HepG2 (cell line): Measurements from ENCODE around the gene MPI. TPM values are rescaled to one million over a fixed set of nuclear protein-coding genes. Genes with fewer than 3 reads are reported as not detected.

Source experiments
- KDM2A ChIP-seq: sonication (generic); formaldehyde crosslinking; IDR thresholded peaks from 2 replicates; pipeline ENCODE4 v1.4.0; 2020; ENCODE audit warnings: low read depth, missing genetic modification reagents, borderline replicate concordance
- NCOR1 ChIP-seq: fragments of 200-600 bp; sonication (generic); IDR thresholded peaks from 2 replicates; pipeline ENCODE4 v1.7.0; 2017; ENCODE audit warnings: antibody characterized with exemption, low read length, borderline replicate concordance
- NFE2L1 ChIP-seq: sonication (generic); formaldehyde crosslinking; IDR thresholded peaks from 2 replicates; pipeline ENCODE4 v1.4.0; 2020; ENCODE audit warnings: missing genetic modification reagents, mild to moderate bottlenecking, borderline replicate concordance
- PRDM10 ChIP-seq: sonication (generic); formaldehyde crosslinking; IDR thresholded peaks from 2 replicates; pipeline ENCODE4 v1.4.0; 2020; ENCODE audit warnings: low read depth, missing genetic modification reagents
- SPEN ChIP-seq: sonication (generic); formaldehyde crosslinking; IDR thresholded peaks from 2 replicates; pipeline ENCODE4 v1.5.1; 2020; ENCODE audit warnings: low read depth, mild to moderate bottlenecking, missing genetic modification reagents
- THAP9 ChIP-seq: sonication (generic); formaldehyde crosslinking; IDR thresholded peaks from 2 replicates; pipeline ENCODE4; 2020; ENCODE audit warnings: missing genetic modification reagents, mild to moderate bottlenecking, borderline replicate concordance
- ZNF274 ChIP-seq: sonication (generic); formaldehyde crosslinking; IDR thresholded peaks from 2 replicates; pipeline ENCODE4 v1.5.1; 2020; ENCODE audit warnings: mild to moderate bottlenecking, missing genetic modification reagents
- ZNF552 ChIP-seq: sonication (generic); formaldehyde crosslinking; IDR thresholded peaks from 2 replicates; pipeline ENCODE4 v1.9.0; 2022; ENCODE audit warnings: missing genetic modification reagents, mild to moderate bottlenecking, borderline replicate concordance
- ZNF576 ChIP-seq: sonication (generic); formaldehyde crosslinking; IDR thresholded peaks from 2 replicates; pipeline ENCODE4 v1.4.0; 2020; ENCODE audit warnings: mild to moderate bottlenecking, missing genetic modification reagents
- ZNF615 ChIP-seq: sonication (generic); formaldehyde crosslinking; IDR thresholded peaks from 2 replicates; pipeline ENCODE4 v1.5.0; 2020; ENCODE audit warnings: mild to moderate bottlenecking, missing genetic modification reagents, borderline replicate concordance
- polyA plus RNA-seq, 8 experiments: library from polyadenylated mRNA; depleted of rRNA in 3 of 8; stranded (reverse) in 7 of 8; unstranded in 1 of 8; fragments of >200 nt; fragmentation: Illumina TruSeq in 4 of 8; extraction: Trizol in 4 of 8; gene quantifications; 2 replicates each; pipeline versions ENCODE4 v1.2.1 to v1.2.3, GENCODE V29; 2011 to 2016; ENCODE audit warnings: low read depth in 4 of 8, missing spikeins in 1 of 8, mixed read lengths in 1 of 8; ENCODE audit not compliant: insufficient read depth in 1 of 8
- total RNA-seq, 5 experiments: library from RNA; depleted of rRNA; stranded (reverse); fragments of >200 nt; fragmentation: Illumina TruSeq; extraction: Trizol; gene quantifications; 2 replicates each; pipeline ENCODE4 v1.2.3, GENCODE V29; 2016; ENCODE audit warnings: low read depth in 1 of 5
- TF ChIP-seq, protein P1 (sequence below): sonication (generic); formaldehyde crosslinking; IDR thresholded peaks from 2 replicates; pipeline ENCODE4 v1.4.0; 2020; ENCODE audit warnings: missing genetic modification reagents
- TF ChIP-seq, protein P2 (sequence below): sonication (generic); formaldehyde crosslinking; IDR thresholded peaks from 2 replicates; pipeline ENCODE4 v1.5.0; 2020; ENCODE audit warnings: missing genetic modification reagents
- TF ChIP-seq, protein P3 (sequence below): sonication (generic); formaldehyde crosslinking; IDR thresholded peaks from 2 replicates; pipeline ENCODE4 v1.4.0; 2020; ENCODE audit warnings: mild to moderate bottlenecking, missing genetic modification reagents

MPI gene
- total and polyA plus RNA-seq, 2 of the 13 experiments (the other 11 are each of a cell fraction or from before 2014, with no cell fraction given) = 36.9 to 63.5 TPM

- TF ChIP-seq, protein P1, sequence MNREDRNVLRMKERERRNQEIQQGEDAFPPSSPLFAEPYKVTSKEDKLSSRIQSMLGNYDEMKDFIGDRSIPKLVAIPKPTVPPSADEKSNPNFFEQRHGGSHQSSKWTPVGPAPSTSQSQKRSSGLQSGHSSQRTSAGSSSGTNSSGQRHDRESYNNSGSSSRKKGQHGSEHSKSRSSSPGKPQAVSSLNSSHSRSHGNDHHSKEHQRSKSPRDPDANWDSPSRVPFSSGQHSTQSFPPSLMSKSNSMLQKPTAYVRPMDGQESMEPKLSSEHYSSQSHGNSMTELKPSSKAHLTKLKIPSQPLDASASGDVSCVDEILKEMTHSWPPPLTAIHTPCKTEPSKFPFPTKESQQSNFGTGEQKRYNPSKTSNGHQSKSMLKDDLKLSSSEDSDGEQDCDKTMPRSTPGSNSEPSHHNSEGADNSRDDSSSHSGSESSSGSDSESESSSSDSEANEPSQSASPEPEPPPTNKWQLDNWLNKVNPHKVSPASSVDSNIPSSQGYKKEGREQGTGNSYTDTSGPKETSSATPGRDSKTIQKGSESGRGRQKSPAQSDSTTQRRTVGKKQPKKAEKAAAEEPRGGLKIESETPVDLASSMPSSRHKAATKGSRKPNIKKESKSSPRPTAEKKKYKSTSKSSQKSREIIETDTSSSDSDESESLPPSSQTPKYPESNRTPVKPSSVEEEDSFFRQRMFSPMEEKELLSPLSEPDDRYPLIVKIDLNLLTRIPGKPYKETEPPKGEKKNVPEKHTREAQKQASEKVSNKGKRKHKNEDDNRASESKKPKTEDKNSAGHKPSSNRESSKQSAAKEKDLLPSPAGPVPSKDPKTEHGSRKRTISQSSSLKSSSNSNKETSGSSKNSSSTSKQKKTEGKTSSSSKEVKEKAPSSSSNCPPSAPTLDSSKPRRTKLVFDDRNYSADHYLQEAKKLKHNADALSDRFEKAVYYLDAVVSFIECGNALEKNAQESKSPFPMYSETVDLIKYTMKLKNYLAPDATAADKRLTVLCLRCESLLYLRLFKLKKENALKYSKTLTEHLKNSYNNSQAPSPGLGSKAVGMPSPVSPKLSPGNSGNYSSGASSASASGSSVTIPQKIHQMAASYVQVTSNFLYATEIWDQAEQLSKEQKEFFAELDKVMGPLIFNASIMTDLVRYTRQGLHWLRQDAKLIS = no peak
- TF ChIP-seq NFE2L1 = no peak
- TF ChIP-seq ZNF552 (CRISPR knock-in tag) = 0 out of 2 replicates have a peak, but pooled peaks have one; percentile 39
- TF ChIP-seq ZNF615 = no peak
- no peak for TF ChIP-seq ZNF576 (CRISPR knock-in tag)
- peak; percentile 56; the same call in 1 of the 2 replicates for TF ChIP-seq ZNF274
- TF ChIP-seq, protein P2, sequence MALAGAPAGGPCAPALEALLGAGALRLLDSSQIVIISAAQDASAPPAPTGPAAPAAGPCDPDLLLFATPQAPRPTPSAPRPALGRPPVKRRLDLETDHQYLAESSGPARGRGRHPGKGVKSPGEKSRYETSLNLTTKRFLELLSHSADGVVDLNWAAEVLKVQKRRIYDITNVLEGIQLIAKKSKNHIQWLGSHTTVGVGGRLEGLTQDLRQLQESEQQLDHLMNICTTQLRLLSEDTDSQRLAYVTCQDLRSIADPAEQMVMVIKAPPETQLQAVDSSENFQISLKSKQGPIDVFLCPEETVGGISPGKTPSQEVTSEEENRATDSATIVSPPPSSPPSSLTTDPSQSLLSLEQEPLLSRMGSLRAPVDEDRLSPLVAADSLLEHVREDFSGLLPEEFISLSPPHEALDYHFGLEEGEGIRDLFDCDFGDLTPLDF (CRISPR knock-in tag) = no peak
- peak; percentile 16; the same call in 1 of the 2 replicates for TF ChIP-seq PRDM10 (CRISPR knock-in tag)
- peak; percentile 40; the same call in 1 of the 2 replicates for TF ChIP-seq SPEN
- TF ChIP-seq THAP9 (CRISPR knock-in tag) = no peak
- peak; percentile 90 for TF ChIP-seq KDM2A (CRISPR knock-in tag)
- TF ChIP-seq, protein P3, sequence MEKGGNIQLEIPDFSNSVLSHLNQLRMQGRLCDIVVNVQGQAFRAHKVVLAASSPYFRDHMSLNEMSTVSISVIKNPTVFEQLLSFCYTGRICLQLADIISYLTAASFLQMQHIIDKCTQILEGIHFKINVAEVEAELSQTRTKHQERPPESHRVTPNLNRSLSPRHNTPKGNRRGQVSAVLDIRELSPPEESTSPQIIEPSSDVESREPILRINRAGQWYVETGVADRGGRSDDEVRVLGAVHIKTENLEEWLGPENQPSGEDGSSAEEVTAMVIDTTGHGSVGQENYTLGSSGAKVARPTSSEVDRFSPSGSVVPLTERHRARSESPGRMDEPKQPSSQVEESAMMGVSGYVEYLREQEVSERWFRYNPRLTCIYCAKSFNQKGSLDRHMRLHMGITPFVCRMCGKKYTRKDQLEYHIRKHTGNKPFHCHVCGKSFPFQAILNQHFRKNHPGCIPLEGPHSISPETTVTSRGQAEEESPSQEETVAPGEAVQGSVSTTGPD (CRISPR knock-in tag) = no peak
- TF ChIP-seq NCOR1 = no peak
Observed at GRCh38 chr15:74906450-74907162, 16.8 kb downstream of the MPI start, which contains the start of gene FAM219B (continued).
